Erythroblast (primary cell): ENCODE results near the gene CSAD.

Source experiments
- DNase-seq, 2 experiments: peaks; one replicate each; lab custom pipeline; 2025; lab: John Stamatoyannopoulos, UW
- GATA1 ChIP-seq: IDR thresholded peaks from 2 replicates; pipeline ENCODE4 v1.6.1; 2011; ENCODE audit warnings: low read depth, mild to moderate bottlenecking, control low read depth, low read length, moderate library complexity
- POLR2A ChIP-seq: IDR thresholded peaks from 2 replicates; pipeline ENCODE4 v1.6.1; 2011; ENCODE audit warnings: mild to moderate bottlenecking, low read length

CSAD gene

DNA sequence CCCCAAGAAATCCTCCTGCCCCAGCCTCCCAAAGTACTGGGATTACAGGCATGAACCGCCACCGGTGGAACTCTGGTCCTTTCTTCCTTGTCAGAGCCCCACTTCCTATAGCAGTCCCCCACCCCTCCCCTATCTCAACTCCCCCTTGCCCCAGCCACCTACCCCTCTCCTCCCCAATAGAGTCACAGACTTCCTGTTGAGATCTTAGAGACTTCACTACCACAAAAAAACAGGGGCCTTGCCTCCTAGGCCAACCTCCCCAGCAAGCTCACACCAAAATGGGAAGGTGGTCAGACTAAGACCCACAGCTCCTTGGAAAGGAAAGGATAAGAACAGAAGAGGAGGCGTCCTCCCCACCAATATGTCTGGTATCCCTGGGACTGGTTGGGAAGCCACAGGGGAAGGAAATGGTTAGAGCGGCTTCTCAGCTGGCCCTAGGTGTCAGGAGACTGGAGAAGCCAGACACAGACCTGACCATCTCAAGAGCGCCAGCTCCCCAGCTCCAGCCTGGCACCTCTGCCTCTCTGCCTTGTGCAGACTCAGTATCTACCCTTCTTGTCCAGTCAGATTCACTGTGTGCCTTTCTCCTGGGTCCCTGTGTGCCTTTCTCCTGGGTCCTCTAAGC lies 17.9 kb upstream of the CSAD start:
- TF ChIP-seq GATA1 (no peak), POLR2A (no peak)
- no peak for DNase-seq

- no peak for DNase-seq
- no peak for TF ChIP-seq POLR2A
- TF ChIP-seq GATA1, result no peak
Observed at GRCh38 chr12:53197011-53197640, 16.4 kb upstream of the CSAD start.

DNA sequence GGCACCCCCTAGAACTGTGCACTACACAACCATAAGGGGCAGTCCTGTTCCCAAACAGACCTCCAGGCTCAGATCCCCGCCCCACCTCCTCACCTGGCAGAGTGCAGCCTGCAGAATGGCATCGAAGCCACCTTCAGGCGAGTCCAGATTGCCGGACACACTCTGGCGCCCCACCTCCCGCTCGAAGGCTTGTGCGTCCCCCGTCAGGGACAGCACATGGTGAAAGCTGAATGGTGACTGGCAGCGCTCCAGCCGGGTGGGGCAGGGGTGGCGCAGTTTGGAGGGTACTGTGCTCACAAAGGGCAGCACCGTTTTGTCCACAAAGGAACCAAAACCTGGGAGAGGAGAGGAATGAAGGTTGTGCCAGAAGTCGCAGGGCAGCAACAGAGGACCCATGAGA lies 15.8 kb upstream of the CSAD start:
- TF ChIP-seq POLR2A, result no peak
- no peak for TF ChIP-seq GATA1
- no peak for DNase-seq

DNA sequence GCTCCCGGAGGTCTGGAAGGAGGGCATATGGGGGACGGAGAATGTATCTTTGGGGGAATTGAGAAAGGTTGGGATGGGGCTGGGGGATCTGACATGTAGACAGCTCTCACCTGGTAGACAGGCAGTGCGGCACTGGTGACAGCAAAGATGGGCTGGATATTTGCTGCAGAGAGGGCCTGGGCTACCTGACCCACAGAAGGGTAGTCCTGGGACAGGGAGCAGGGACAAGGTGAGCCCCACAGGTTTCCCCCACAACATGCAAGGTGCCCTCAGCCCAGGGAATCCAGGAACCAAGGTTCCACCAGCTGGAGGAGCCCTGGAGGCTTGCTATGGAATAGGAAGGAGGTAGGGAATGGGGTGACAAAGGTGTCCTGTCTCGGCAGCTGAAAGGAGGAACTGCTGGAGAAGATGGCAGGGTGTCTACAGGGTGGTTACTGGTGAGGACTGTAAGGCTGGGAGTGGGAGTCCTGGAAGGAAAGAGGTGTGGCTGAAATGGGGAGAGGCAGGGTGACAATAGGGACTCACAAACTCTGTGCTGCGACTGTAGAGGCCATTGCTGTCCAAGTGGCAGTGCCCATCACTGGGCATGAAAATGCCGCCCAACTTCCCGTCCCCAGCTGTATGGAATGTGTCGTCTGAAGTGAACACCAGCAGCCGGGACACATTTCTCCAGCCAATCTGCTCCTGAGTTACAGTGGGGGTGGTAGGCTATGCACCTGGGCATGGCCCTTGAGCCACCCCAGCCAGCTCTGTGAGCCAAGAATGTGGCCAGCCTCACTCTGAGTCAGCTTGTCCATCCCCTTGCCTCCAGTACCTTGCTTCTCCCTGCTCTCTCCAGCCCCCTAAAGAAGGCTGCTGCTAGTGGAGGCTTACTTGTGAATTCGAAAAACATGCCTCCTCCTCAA lies 15.0 kb upstream of the CSAD start:
- DNase-seq, result no peak
- TF ChIP-seq GATA1 (no peak), POLR2A (no peak)

GRCh38 chr12:53194973-53195372 lies 14.2 kb upstream of the CSAD start:
- no peak for DNase-seq
- TF ChIP-seq POLR2A (no peak), GATA1 (no peak)

- TF ChIP-seq POLR2A (no peak), GATA1 (no peak)
- DNase-seq, result no peak
Observed at GRCh38 chr12:53193985-53194716, 13.4 kb upstream of the CSAD start.

GRCh38 chr12:53193040-53193439 lies 12.3 kb upstream of the CSAD start:
- DNase-seq, result no peak
- TF ChIP-seq GATA1 (no peak), POLR2A (no peak)

- TF ChIP-seq GATA1 (no peak), POLR2A (peak; percentile 26)
- DNase-seq, result no peak
Observed at GRCh38 chr12:53192531-53193021, 11.9 kb upstream of the CSAD start.

DNA sequence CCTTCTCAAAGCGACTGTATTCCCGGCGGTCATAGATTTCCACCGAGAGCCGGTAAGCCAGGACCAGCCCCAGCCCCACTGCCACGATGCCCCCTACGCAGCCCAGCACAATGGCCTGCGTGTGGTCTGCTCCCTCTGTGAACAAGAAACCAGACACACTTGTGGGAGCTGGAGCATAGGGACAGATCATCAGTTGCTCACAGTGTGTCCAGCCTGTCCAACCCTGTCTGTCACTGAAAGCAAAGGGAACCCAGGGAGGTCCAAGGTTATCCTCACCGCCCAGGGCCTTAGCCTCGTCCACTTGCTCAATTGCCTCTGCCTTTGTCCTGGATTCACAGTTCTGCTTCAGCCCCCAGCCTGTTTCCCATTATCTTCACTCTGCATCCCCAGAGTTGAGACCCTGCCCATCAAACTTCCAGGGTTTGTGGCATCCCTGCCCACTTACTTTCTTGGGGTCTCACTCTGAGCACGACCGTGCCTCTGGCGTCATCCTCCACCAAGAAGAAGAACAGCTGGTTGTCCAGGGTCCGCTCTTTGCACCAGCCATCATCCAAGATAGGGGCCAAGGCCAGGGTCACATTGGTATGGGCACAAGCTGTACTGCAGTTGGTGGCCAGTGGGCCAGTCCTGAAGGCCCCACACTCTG lies 11.3 kb upstream of the CSAD start:
- DNase-seq, result no peak
- TF ChIP-seq GATA1 (no peak), POLR2A (peak; percentile 11)

GRCh38 chr12:53191096-53191884 lies 10.6 kb upstream of the CSAD start:
- no peak for DNase-seq
- TF ChIP-seq GATA1, result no peak
- no peak for TF ChIP-seq POLR2A

DNA sequence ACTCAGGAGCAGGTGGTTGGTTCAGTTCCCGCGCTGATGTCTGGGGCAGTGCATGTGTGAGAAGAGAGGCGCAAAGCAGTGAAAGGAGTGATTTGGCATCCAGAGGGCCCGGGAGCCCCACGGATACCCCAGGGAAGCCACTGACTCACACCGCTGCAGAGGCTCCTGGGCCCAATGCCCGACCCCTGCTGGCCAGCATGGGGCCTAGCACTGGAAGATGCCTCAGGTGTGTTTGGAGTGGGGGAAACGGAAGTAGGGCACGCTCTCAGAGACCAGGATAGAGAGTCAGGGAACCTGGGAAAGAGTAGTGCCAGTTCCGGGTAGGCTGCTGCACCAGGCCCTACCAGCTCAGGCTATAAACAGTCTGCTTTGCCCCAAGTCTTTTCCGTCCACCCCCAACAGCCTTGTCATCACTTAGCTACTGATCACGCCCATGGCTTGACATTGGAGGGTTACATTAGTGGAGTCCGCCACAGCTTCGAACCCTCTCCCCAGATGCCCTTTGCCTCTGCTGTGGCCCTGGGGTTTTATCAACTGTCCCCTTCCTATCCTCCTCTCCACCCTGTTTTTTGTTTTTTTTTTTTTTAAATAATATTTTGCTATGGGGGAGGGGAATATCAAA lies 9.5 kb upstream of the CSAD start:
- peak; percentile 47 to 54 for DNase-seq
- TF ChIP-seq POLR2A, result peak; percentile 23
- TF ChIP-seq GATA1, result no peak

- DNase-seq, result no peak
- TF ChIP-seq GATA1, result no peak
- TF ChIP-seq POLR2A, result no peak
Observed at GRCh38 chr12:53187145-53187899, 6.6 kb upstream of the CSAD start.
